GM19099 (cell line): ENCODE results near the gene MYCN.

Experiments
- POLR2A ChIP-seq: IDR thresholded peaks from 3 replicates; pipeline ENCODE4 v1.6.1; 2011; ENCODE audit warnings: low read depth; ENCODE audit not compliant: insufficient read length; ENCODE audit errors: extremely low read depth

Gene MYCN

GRCh38 chr2:15939854-15940660 lies at the start of gene MYCN:
Gene MYCN (plus strand): TSS chr2:15940550. CDS start chr2:15942065, 1,515 bp downstream.
- TF ChIP-seq POLR2A: no peak

DNA sequence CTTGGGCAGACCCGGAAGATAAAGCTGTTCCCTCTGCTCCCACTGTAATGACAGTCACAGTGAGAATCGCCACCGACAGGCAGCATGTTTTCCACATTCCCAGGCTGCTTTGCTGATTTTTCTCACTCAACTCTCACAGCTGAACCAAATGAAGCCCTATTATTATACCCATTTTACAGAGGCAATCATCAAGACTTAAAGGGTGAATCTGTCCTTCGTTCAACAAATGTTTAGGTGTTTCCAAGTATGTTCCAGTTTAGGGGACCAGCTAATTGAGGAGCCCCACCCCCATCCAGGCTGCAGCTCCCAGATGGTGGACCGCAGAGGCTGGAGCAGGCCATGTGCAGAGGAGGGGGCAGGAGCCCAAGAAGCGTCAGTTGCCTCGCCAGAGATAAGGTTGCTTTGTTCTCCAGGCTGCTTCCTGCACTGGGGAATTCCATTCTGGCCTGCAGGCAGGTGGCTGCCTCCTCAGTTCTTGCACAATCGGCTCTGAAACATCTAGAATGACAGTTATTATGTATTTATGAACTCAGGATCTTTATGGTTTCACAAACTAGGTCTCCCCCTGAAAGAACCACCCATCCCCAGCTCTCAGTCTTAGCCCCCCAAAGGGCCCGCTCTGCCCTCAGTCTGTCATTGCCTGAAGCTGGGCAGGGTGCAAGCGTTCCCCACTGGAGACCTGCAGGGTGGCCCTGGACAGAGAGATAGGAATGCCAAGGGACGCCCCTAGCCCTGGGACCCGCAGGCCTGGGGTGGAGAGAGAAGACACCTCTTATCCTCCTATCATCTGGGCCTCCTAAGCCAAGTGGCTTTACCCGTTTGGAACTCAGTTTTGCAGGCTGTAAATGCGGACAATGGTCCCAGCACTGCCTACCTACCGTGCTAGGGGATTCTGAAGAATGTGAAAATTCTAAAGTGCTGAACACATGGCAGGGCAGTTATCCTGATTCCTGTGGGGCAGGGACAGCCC lies 49.1 kb upstream of the MYCN start:
- TF ChIP-seq POLR2A: no peak

- no peak for TF ChIP-seq POLR2A
Measured at GRCh38 chr2:15892151-15892880, 48.0 kb upstream of the MYCN start.

- no peak for TF ChIP-seq POLR2A
Measured at GRCh38 chr2:15893085-15893484, 47.3 kb upstream of the MYCN start.

GRCh38 chr2:15893689-15894480 lies 46.5 kb upstream of the MYCN start:
- TF ChIP-seq POLR2A: no peak

GRCh38 chr2:15894481-15895144 lies 45.7 kb upstream of the MYCN start:
- no peak for TF ChIP-seq POLR2A

DNA sequence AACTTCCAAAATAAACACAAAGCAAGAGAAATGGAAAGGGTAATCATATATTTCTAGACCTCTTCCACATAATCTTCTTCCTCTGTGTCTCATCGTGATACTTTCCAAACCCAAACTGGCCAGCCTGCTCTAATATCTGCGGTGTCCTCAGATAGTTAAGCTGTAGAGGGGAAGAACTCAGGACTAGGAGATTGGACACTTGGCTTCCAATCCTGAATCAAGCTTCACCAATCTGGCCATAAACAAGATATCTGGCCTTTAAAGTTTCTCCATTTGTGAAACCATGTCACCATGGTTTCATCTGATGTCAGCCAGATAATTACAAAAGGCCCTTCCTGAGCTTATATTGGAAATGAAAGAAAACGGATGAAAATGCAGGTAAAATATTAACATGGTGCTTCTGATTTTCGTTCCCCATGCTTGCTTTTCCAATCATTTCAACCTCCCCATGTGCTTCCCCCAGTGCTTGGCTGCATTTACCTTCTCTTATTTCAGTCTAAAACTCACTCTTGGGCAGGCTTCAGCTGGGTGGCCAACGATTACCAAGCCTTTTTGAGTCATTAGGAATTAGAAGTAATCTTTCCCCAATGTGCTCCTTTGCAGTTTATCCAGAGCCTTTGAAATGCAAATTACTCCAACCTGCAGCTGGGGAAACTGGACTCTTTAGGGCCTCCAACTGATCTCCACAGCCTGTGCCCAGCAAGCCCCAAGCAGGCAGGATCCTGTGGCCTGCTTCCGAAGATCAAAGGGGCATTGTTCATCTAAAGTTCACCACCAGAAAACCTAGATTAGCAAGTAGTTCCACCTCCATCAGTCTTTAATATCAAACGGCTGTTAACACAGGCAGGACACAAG lies 44.5 kb upstream of the MYCN start:
- TF ChIP-seq POLR2A: no peak

GRCh38 chr2:15896859-15897258 lies 43.5 kb upstream of the MYCN start:
- TF ChIP-seq POLR2A: no peak

GRCh38 chr2:15897431-15898098 lies 42.8 kb upstream of the MYCN start:
- TF ChIP-seq POLR2A: no peak

- no peak for TF ChIP-seq POLR2A
Measured at GRCh38 chr2:15899327-15899612, 41.1 kb upstream of the MYCN start.

DNA sequence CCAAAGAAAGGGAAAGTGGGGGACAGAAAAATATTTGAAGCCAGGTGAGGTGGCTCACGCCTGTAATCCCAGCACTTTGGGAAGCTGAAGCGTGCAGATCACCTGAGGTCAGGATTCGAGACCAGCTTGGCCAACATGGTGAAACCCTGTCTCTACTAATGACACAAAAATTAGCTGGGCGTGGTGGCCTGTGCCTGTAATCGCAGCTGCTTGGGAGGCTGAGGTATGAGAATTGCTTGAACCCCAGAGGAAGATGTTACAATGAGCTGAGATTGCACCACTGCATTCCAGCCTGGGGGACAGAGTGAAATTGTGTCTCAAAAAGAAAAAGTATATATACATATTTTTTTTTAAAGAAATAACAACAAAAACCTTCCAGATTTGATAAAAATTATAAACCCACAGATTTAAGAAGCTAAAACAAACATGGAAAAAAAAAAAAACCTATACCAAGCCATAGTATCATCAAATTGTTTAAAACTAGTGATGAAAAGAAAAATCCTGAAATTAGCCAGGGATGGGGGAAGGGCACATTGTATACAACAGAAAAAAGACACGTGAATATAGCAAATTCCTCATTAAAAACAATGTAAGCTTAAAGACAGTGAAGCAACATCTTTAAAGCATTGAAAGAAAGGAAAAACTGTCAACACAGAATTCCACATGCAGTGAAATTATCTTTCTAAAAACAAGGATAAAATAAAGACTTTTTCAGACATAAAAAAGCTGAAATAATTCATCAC lies 40.4 kb upstream of the MYCN start:
- TF ChIP-seq POLR2A: no peak

GRCh38 chr2:15901095-15901807 lies 39.1 kb upstream of the MYCN start:
- TF ChIP-seq POLR2A: no peak

- TF ChIP-seq POLR2A: no peak
Measured at GRCh38 chr2:15901808-15902130, 38.6 kb upstream of the MYCN start.
